Measurements from ENCODE around the gene PLCXD1.

PLCXD1 gene

DNA sequence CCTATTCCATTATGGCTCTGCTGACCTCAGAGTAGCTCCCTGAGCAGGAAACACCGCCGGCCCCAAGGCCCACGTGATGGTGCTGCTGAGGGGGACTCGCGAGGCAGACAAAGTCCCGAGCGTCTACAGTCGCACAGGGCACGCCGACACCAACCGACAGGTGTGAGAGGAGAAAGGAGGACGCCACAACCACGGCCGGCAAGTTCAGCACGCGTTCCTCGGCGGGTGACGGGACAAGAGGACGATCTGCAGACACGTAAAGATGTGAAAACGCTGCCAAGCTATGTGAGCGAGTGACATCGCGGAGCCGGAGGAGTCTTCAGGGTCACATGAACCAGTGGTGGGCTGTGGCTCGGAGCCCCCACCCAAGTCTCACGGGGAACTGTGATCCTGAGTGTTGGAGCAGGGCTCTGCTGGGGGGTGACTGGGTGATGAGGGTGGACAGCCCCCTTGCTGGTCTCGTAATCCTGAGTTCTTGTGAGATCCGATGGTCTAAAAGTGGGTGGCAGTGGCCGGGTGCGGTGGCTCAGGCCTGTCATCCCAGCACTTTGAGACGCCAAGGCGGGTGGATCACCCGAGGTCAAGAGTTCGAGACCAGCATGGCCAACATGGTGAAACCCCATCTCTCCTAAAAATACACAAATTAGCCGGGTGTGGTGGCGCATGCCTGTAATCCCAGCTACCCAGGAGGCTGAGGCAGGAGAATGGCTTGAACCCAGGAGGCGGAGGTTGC is 71.6 kb downstream of the PLCXD1 start:
- DNase-seq, result no peak
